MG63 (cell line): Measurements from ENCODE around the gene RGL1. TPM values are rescaled to one million over a fixed set of nuclear protein-coding genes. Genes with fewer than 3 reads are reported as not detected.
"Not testable (repeated sequence)": the region's sequence is repeated elsewhere in the genome, so short reads cannot be mapped to it uniquely, and the experiment has no call there.

Experiments used
- DNase-seq: peaks from one replicate; pipeline ENCODE4 v3.0.0-alpha.2; 2020
- H3K27me3 ChIP-seq: fragments of 250-450 bp; sonication (Bioruptor Pico); 2 replicates; pipeline ENCODE4 v1.5.1; 2020; ENCODE audit warnings: mild to moderate bottlenecking, moderate library complexity
- H3K36me3 ChIP-seq: fragments of 250-450 bp; sonication (Bioruptor Pico); 2 replicates; pipeline ENCODE4 v1.5.1; 2020; ENCODE audit warnings: mild to moderate bottlenecking, moderate library complexity
- H3K4me3 ChIP-seq: fragments of 250-450 bp; sonication (Bioruptor Pico); 2 replicates; pipeline ENCODE4 v1.5.1; 2020; ENCODE audit warnings: mild to moderate bottlenecking, moderate library complexity
- H3K9me3 ChIP-seq: fragments of 250-450 bp; sonication (Bioruptor Pico); 2 replicates; pipeline ENCODE4 v1.5.1; 2020; ENCODE audit warnings: mild to moderate bottlenecking, moderate library complexity
- total RNA-seq: library from RNA; depleted of rRNA; stranded (reverse); fragments of >200 nt; shearing (Covaris generic); gene quantifications from 2 replicates; pipeline ENCODE4 v1.2.3, GENCODE V29; 2014; ENCODE audit warnings: low replicate concordance; rRNA removed

RGL1 gene
- total RNA-seq = 4.1 and 4.9 TPM in 2 replicates

DNA sequence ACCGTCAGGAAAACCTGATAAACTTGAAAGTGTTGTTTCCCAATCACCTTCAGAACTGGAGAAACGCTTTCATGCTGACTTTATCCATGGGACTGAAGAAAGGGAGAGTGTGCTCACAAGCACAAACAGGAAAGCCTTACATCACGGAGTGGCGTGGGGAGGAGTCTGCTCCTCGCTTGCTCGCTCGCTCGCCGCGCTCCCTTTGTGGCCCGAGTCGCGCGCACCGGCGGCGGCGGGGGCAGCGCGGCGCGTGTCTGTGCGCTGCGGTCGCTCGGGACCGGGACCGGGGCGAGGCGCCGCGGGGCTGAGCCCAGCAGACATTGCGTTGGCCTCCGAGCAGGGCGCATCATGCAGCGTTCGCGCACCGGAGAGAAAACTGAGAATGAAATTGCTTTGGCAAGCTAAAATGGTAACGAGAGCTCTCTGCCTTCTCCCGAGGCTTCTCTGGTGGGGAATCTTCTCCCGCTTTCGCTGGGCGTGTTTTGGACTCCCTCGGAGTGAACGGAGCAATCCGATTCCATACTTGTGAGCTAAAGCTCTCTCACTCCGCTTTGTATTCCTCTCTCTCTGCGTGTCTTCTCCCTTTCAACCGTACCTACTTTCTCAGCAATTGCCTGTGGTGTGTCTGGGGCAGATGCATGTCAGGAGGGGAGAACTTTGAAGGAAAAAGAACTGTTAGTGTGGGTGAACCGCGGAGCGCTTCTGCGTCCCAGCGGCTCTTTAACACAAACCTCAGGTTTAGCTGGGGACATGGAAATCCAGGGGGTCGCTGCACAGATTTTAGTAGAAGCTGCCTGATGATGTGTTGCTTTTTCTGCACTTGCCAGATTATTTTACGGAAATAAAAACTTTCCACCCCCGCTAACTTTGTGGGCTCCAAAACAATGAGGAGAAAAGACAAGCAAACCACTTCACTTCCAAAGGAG, at the start of gene RGL1:
RGL1 (plus strand) TSS at position 205 of the 926 bp plus-strand sequence; CDS start at position 383, 178 bp downstream.
- no peaks in the 10 kb centered on the region for H3K36me3 ChIP-seq
- H3K4me3 ChIP-seq = peak within 1 kb of the TSS; percentile 52
- H3K9me3 ChIP-seq = peaks cover 5% of the 10 kb centered on the region; the same call in 1 of the 2 replicates
- peak; percentile 72 for DNase-seq
- no peaks in the 10 kb centered on the region for H3K27me3 ChIP-seq

DNA sequence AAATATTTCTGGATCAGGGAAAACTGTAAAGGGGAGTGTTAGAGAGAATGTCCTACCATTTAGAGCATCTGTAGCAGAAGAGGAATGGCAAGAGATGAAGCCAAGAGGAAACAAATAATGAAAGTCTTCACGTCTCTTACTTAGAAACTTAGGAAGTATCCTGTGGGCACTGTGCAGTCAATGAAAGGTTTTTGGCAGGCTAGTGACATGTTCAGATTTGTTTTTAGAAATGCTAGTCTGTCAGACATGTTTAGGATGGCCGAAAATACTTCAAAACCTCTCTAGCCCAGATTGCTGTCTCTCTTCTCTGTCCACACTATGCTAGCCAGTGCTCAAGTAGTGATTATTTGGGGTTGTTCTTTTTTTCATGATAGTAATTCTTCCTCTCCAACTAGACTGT, 48.6 kb upstream of the RGL1 start:
- Histone ChIP-seq H3K27me3 (no peaks in the 10 kb centered on the region), H3K36me3 (no peaks in the 10 kb centered on the region), H3K4me3 (no peak overlapping the region), H3K9me3 (peaks cover 2% of the 10 kb centered on the region)
- DNase-seq = no peak

DNA sequence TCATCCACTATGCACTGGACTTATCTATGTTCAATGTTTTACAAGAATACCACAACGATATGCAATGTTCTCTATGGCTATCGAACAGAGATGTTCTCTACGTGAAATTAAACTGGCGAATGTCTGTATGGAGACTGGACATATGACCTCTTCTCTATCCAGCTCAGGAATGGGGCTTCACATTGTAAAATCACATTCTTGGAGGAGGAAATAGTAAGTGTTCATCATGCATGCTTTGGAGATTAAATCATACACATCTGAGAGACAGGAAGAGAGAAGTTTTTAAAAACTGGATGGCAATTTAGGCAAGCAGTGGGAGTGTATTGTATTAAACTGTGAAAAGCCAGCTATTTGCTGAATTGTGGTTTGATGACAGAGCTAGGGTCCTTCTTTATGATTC, 47.9 kb upstream of the RGL1 start:
- H3K36me3 ChIP-seq = no peaks in the 10 kb centered on the region
- no peaks in the 10 kb centered on the region for H3K27me3 ChIP-seq
- no peak overlapping the region for H3K4me3 ChIP-seq
- no peak for DNase-seq
- H3K9me3 ChIP-seq = peaks cover 5% of the 10 kb centered on the region

DNA sequence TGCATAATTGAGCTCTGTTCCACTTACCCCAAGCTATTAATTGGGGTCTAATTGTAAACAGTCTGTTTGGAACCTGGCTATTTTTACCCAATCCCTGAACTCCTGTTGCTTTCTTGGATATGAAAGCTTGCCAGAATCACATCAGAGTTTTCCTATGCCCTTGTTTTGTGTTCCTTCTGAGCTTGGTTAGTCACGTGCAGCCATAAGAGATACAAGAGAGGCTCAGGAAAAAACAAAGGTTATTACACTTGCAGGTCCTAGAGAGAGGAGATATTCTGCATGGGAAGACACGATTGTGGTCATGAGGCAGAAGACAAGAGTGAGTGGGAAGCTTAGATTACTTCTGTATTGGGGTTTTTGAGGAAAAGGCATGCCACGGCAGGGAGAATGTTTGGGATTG, 46.0 kb upstream of the RGL1 start:
- no peaks in the 10 kb centered on the region for H3K27me3 ChIP-seq
- H3K9me3 ChIP-seq = peaks cover 7% of the 10 kb centered on the region
- H3K4me3 ChIP-seq = no peak overlapping the region
- H3K36me3 ChIP-seq = no peaks in the 10 kb centered on the region
- no peak for DNase-seq

DNA sequence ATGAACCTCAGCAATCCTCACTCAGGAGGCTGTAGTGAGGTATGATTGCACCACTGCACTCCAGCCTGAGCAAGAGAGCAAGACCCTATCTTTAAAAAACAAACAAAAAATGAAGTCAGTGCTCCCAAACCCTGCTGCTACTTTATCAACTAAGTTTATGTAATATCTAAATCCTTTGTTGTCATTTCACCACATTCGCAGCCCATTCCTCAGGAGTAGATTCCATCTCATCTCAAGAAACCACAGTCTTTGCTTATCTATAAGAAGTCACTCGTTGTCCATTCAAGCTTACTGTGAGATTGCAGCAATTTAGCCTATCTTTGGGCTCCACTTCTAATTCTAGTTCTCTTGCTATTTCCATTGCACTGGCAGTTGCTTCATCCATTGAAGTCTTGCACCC, 44.3 kb upstream of the RGL1 start:
- peaks cover 17% of the 10 kb centered on the region for H3K9me3 ChIP-seq
- no peak for DNase-seq
- no peaks in the 10 kb centered on the region for H3K27me3 ChIP-seq

DNA sequence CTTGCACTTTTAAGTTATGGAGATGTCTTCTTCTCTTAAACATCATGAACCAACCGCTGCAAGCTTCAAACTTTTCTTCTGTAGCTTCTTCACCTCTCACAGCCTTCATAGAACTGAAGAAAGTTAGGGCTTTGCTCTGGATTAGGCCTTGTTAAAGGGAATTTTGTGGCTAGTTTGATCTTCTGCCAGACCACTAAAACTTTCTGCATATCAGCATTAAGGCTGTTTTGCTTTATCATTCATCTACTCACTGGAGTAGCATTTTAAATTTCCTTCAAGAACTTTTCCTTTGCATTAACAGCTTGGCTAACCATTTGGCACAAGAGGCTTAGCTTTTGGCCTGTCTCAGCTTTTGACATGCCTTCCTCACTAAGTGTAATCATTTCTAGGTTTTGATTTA, 43.0 kb upstream of the RGL1 start:
- Histone ChIP-seq H3K9me3 (peaks cover 17% of the 10 kb centered on the region), H3K36me3 (no peaks in the 10 kb centered on the region), H3K4me3 (no peak overlapping the region), H3K27me3 (no peaks in the 10 kb centered on the region)
- DNase-seq = no peak

More for the DNA sequence above, 44.3 kb upstream of the RGL1 start:
- Histone ChIP-seq H3K36me3 (no peaks in the 10 kb centered on the region), H3K4me3 (no peak overlapping the region)

DNA sequence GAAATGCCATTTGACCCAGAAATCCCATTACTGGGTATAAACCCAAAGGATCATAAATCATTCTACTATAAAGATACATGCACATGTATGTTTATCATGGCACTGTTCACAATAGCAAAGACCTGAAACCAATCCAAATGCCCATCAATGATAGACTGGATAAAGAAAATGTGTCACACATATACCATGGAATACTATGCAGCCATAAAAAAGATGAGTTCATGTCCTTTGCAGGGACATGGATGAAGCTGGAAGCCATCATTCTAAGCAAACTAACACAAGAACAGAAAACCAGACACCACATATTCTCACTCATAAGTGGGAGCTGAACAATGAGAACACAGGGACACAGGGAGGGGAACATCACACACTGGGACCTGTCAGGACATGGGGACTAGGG, 42.1 kb upstream of the RGL1 start:
- H3K4me3 ChIP-seq, DNase-seq, H3K36me3 ChIP-seq, H3K27me3 ChIP-seq: not testable (repeated sequence)
- peaks cover 17% of the 10 kb centered on the region for H3K9me3 ChIP-seq

DNA sequence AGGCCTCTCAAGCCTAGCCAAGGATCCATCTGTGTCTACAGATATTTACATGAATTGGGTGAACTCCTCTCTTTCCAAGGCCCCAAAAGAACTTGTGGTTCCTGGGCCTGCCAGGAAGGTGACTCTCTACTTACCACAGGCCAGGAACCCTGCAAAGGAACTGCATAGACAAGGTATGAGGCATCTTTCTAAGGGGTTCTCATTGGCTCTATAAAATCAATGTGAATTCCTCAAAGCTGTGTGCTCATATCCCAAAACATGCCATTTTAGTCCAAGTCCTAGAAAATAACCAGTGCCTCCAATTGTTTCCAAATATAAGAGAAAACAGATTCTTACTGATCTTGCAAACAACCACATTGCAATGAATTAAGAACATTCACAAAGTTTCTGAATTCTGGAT, 39.9 kb upstream of the RGL1 start:
- DNase-seq = no peak
- Histone ChIP-seq H3K4me3 (no peak overlapping the region), H3K9me3 (peaks cover 17% of the 10 kb centered on the region), H3K27me3 (no peaks in the 10 kb centered on the region), H3K36me3 (no peaks in the 10 kb centered on the region)

DNA sequence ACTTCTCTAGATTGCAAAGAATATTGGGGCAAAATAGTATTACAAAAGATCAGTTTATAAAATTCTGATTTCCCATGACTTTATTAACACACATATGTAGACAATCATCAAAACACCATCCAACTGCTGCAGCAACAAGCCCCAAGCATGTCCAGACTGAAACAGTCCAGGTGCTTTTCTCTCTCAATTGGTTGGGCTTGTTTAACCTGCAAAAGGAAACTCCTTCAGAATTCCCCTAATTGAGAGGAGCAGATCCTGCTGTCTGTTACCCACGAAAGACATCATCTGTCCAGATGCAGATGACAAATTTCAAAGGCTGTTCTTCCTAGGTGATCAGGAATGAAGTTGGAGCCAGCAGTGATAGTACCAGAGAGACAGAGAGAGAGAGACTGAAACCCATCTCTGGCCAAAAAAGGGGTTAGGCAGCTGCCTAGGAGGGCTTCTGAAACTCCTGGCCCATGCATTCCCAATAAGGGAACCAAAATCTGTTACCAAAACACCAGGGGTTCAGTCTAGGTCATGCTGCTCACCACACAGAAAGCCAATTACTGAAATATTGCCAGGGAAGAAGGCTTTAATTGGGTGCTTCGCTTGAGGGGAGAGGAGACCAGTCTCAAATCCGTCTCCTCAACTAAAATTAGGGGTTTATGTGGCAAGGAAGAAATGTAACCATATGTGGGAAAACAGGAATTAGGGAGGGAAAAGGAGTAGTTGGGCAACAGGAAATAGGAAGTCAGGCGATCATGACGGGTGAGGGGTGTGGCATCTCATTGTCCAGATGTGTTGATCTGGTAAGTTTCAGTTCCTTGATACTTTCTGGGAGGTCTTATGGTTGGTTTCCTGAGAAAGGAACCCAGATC, 34.7 kb upstream of the RGL1 start:
- Histone ChIP-seq H3K27me3 (no peaks in the 10 kb centered on the region), H3K36me3 (no peaks in the 10 kb centered on the region), H3K4me3 (no peak overlapping the region), H3K9me3 (peaks cover 19% of the 10 kb centered on the region)
- no peak for DNase-seq

DNA sequence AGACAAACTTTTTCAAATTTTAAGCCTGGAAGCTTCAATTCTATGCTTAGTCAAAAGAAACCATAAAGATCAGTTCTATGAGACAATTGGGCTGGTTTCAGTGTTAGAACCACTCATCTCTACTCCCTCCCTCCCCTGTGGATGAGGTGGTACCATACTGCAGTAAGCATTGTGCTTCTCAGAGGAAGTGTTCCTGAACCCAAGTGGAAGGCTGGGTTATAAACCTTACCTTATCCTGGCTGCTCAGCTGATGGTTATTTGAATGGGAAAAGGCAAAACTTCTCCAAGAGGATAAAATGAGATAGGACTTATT, 34.1 kb upstream of the RGL1 start:
- no peak for DNase-seq
- Histone ChIP-seq H3K36me3 (no peaks in the 10 kb centered on the region), H3K9me3 (peaks cover 25% of the 10 kb centered on the region), H3K27me3 (no peaks in the 10 kb centered on the region), H3K4me3 (no peak overlapping the region)

DNA sequence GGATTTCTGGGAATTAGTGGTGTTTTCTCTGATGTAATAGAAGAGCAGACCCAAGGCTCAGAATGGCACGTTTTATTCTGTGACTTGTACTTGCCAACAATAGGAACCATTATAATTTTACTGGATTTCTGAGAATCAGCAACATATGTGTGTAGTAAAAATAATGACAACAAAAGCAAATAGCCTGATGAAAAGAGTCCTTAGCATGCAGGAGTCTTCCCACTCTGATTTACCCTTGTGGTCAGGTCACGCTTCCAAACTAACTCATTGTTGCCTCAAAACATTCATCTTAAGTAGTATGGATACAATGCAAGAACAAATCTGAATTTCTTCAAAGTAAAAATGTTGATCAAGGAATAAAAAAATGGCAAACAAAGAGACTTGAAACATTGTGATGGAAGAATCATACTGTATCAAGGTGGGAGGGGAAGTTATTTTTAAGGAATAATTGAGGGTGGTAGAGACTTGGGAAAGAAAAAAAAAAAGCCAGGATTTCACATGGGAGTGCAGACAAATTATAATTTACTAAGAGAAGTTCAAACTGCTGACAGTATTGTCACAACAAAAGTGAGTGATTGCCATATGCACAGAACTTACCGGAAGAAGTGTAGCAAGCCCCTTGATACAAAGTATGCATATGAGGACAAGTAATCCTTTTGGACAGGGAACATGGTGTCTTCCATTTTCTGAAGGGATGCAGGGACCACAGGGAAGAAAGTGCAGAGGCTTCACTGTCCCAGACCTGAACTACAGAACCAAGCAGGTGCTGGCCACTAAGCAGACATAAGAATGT, 31.2 kb upstream of the RGL1 start:
- no peaks in the 10 kb centered on the region for H3K27me3 ChIP-seq
- DNase-seq = no peak
- H3K9me3 ChIP-seq = peaks cover 29% of the 10 kb centered on the region
- H3K4me3 ChIP-seq = no peak overlapping the region
- no peaks in the 10 kb centered on the region for H3K36me3 ChIP-seq

DNA sequence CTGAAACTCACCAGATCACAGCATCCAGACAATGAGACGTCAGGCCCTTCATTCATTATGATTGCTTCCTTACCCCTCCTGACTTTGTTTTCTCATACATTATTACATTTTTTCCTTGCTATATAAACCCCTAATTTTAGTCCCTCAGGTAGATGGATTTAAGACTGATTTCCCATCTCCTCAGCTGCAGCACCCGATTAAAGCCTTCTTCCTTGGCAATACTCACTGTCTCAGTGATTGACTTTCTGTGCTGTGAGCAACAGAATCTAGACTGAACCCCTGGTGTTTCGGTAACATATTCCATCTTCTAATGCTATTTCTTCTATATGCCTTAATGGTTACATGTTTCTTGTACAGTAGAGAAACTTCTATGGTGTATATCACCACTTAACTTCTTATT, 30.0 kb upstream of the RGL1 start:
- Histone ChIP-seq H3K4me3 (no peak overlapping the region), H3K27me3 (no peaks in the 10 kb centered on the region), H3K36me3 (no peaks in the 10 kb centered on the region), H3K9me3 (peaks cover 29% of the 10 kb centered on the region)
- no peak for DNase-seq

DNA sequence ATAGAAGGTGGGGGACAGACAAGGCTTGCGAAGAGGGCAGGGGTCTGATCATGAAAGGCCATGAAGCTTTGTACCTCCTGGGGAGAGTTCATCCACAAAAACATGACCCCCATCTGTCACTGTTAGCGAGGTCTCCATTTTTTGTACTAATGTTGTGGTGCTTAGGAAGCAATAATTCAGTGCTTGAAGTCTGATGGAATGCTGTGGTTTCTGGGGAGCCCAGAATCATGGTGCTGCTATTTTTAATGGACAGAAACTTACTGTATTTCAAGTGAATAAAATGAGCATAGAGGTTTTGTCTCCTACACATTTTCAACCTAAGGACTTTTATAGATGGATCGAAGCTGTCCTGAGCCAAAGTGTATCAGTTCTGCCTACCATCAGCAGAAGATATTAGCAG, 28.2 kb upstream of the RGL1 start:
- peaks cover 16% of the 10 kb centered on the region for H3K9me3 ChIP-seq
- no peaks in the 10 kb centered on the region for H3K27me3 ChIP-seq
- no peak for DNase-seq
- no peaks in the 10 kb centered on the region for H3K36me3 ChIP-seq
- H3K4me3 ChIP-seq = no peak overlapping the region

DNA sequence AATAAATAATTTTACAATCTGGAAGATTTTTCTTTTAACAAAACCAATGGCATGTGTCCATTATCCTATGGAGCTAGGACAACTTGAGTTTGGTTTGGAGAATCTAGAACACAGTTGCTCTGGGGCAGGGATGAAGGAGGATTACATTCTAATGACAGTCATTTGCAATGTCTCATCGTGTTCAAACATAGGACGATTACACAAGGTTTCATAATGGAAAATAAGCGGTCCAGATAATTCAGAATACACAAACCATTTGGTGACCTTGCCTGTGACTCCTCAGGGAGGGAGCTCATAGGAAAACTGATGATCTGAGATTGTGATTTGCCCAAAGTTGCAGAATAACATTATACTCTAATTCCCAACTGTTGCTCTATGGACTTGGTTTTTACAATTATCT, 27.6 kb upstream of the RGL1 start:
- no peaks in the 10 kb centered on the region for H3K36me3 ChIP-seq
- H3K9me3 ChIP-seq = peaks cover 16% of the 10 kb centered on the region
- H3K4me3 ChIP-seq = no peak overlapping the region
- no peak for DNase-seq
- H3K27me3 ChIP-seq = no peaks in the 10 kb centered on the region

DNA sequence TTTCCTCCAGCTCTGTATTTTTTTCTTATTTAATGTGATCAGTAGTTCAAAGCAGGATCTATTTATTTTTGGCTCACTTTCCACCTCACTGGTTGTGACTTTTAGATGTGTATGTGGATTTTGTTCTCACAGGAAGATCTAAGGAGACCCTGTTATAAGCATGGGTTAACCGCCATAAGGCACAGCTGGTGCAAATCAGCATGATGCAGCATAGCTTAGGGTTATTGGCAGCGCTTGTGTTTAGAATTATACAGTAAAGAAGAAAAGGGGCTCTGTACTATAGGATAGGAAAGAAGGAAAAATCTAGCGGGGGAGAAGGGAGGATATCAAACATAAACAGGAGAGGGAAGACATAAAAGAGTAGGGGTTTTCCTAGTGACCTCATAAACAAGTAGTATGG, 26.9 kb upstream of the RGL1 start:
- Histone ChIP-seq H3K9me3 (peaks cover 16% of the 10 kb centered on the region), H3K27me3 (no peaks in the 10 kb centered on the region), H3K4me3 (no peak overlapping the region), H3K36me3 (no peaks in the 10 kb centered on the region)
- DNase-seq = no peak

DNA sequence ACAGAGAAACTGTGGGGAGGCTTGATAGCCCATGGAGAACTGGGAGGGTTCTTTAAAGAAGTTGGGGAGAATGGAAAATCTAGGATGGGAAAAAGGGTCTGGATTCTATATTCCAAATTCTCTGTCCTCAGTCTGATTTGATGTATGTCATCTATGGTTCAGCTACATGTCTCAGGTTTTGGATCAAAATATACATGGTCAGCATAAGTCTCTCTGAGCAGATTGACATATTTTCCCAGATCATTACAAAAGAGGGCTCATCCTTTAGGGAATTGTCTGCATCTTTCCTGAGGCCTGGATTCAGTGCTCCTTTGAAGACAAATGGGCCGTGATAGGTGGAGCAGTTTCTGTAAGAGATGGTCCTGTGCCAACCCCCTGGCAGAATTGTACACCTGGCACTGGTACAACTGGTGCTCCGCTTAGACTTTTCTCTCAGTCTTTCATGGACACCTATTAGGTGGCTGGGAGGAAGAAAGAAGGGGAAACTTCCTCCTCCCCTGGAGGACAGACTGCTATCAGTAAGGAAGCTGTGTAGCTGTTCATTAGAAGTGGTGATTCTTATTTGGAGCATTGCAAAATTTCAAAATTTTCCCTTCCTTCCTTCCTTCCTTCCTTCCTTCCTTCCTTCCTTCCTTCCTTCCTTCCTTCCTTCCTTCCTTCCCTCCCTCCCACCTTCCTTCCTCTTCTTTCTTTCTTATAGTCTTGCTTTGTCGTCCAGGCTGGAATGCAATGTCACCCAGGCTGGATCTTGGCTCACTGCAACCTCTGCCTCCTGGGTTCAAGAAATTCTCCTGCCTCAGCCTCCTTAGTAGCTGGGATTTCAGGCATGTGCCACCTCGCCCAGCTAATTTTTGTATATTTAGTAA, 26.1 kb upstream of the RGL1 start:
- H3K36me3 ChIP-seq = no peaks in the 10 kb centered on the region
- DNase-seq = no peak
- H3K9me3 ChIP-seq = peaks cover 16% of the 10 kb centered on the region
- H3K27me3 ChIP-seq = no peaks in the 10 kb centered on the region
- no peak overlapping the region for H3K4me3 ChIP-seq
